Fibroblast of skin of left biceps (primary cell): Measurements from ENCODE around the gene RELL1.

Source experiments
- DNase-seq, 2 experiments: peaks; one replicate each; pipeline ENCODE4 v3.0.0-alpha.2; 2013; ENCODE audit warnings: low read depth in 2 of 2

Gene RELL1

GRCh38 chr4:37601531-37601930, 84.6 kb downstream of the RELL1 start:
- peak; percentile 40 to 50 for DNase-seq

GRCh38 chr4:37599092-37599790, 86.9 kb downstream of the RELL1 start:
- DNase-seq: no peak

- no peak for DNase-seq
Measured at GRCh38 chr4:37597034-37597433, 89.1 kb downstream of the RELL1 start.

- no peak for DNase-seq
Measured at GRCh38 chr4:37595875-37596680, 90.1 kb downstream of the RELL1 start.

- no peak for DNase-seq
Measured at GRCh38 chr4:37594099-37594498, 92.1 kb downstream of the RELL1 start.

- no peak for DNase-seq
Measured at GRCh38 chr4:37591349-37591748, 94.8 kb downstream of the RELL1 start.

GRCh38 chr4:37590016-37590415, 96.2 kb downstream of the RELL1 start:
- no peak for DNase-seq

- no peak for DNase-seq
Measured at GRCh38 chr4:37588150-37588549, 98.0 kb downstream of the RELL1 start.

GRCh38 chr4:37586194-37586593, 100.0 kb downstream of the RELL1 start:
- no peak for DNase-seq

GRCh38 chr4:37584493-37585060, 101.6 kb downstream of the RELL1 start:
- DNase-seq: no peak

GRCh38 chr4:37584071-37584470, 102.1 kb downstream of the RELL1 start:
- no peak for DNase-seq

GRCh38 chr4:37573566-37573965, 112.6 kb downstream of the RELL1 start:
- DNase-seq: no peak

GRCh38 chr4:37568489-37568888, 117.7 kb downstream of the RELL1 start:
- no peak for DNase-seq

GRCh38 chr4:37567836-37568235, 118.3 kb downstream of the RELL1 start:
- DNase-seq: no peak

GRCh38 chr4:37562592-37562991, 123.6 kb downstream of the RELL1 start:
- DNase-seq: no peak

GRCh38 chr4:37561803-37562207, 124.4 kb downstream of the RELL1 start:
- DNase-seq: no peak

GRCh38 chr4:37561196-37561802, 124.9 kb downstream of the RELL1 start:
- DNase-seq: no peak
